Neuron (in vitro differentiated cells): Measurements from ENCODE around the gene FOXL1.

ENCODE experiments used
- H2AFZ ChIP-seq: one replicate; pipeline ENCODE4 v1.6.1; 2013; ENCODE audit warnings: low read depth, mild to moderate bottlenecking, inconsistent platforms, low read length, moderate library complexity
- H3K27me3 ChIP-seq: one replicate; pipeline ENCODE4 v1.6.1; 2013; ENCODE audit warnings: low read length; ENCODE audit not compliant: insufficient read depth
- H3K36me3 ChIP-seq: one replicate; pipeline ENCODE4 v1.6.1; 2013; ENCODE audit warnings: low read length; ENCODE audit not compliant: insufficient read depth
- H3K4me1 ChIP-seq: one replicate; pipeline ENCODE4 v1.6.1; 2013; ENCODE audit warnings: low read length; ENCODE audit not compliant: insufficient read depth
- H3K4me3 ChIP-seq: 2 replicates; pipeline ENCODE4 v1.5.1; 2013; ENCODE audit warnings: mild to moderate bottlenecking, low read length, moderate library complexity
- H3K9me3 ChIP-seq: one replicate; pipeline ENCODE4 v1.6.1; 2013; ENCODE audit warnings: low read length

Gene FOXL1

GRCh38 chr16:86578061-86578599 lies at the start of gene FOXL1:
FOXL1 (plus strand) TSS chr16:86578549; CDS start chr16:86578724, 175 bp downstream.
- H3K36me3 ChIP-seq: no peaks in the 10 kb centered on the region
- no peak within 1 kb of the TSS for H2AFZ ChIP-seq
- H3K4me3 ChIP-seq: no peak within 1 kb of the TSS
- H3K4me1 ChIP-seq: no peaks in the 10 kb centered on the region
- no peaks in the 10 kb centered on the region for H3K9me3 ChIP-seq
- peaks cover 95% of the 10 kb centered on the region for H3K27me3 ChIP-seq

- peaks cover 11% of the 10 kb centered on the region for H3K36me3 ChIP-seq
- no peaks in the 10 kb centered on the region for H3K4me1 ChIP-seq
- no peak overlapping the region for H2AFZ ChIP-seq
- H3K9me3 ChIP-seq: no peaks in the 10 kb centered on the region
- no peak overlapping the region for H3K4me3 ChIP-seq
- no peaks in the 10 kb centered on the region for H3K27me3 ChIP-seq
Observed at GRCh38 chr16:86529160-86529559, 49.2 kb upstream of the FOXL1 start.

- H3K36me3 ChIP-seq: peaks cover 11% of the 10 kb centered on the region
- H3K4me1 ChIP-seq: no peaks in the 10 kb centered on the region
- H3K4me3 ChIP-seq: no peak overlapping the region
- H3K27me3 ChIP-seq: no peaks in the 10 kb centered on the region
- no peaks in the 10 kb centered on the region for H3K9me3 ChIP-seq
- H2AFZ ChIP-seq: no peak overlapping the region
Observed at GRCh38 chr16:86530251-86531190, 47.8 kb upstream of the FOXL1 start.

- no peaks in the 10 kb centered on the region for H3K4me1 ChIP-seq
- H3K36me3 ChIP-seq: peaks cover 11% of the 10 kb centered on the region
- no peaks in the 10 kb centered on the region for H3K27me3 ChIP-seq
- no peaks in the 10 kb centered on the region for H3K9me3 ChIP-seq
- H3K4me3 ChIP-seq: no peak overlapping the region
- H2AFZ ChIP-seq: no peak overlapping the region
Observed at GRCh38 chr16:86531191-86531545, 47.2 kb upstream of the FOXL1 start.

- Histone ChIP-seq H3K9me3 (no peaks in the 10 kb centered on the region), H3K36me3 (peaks cover 15% of the 10 kb centered on the region), H3K27me3 (no peaks in the 10 kb centered on the region), H3K4me1 (no peaks in the 10 kb centered on the region), H2AFZ (no peak overlapping the region), H3K4me3 (no peak overlapping the region)
Observed at GRCh38 chr16:86531641-86532525, 46.5 kb upstream of the FOXL1 start.

GRCh38 chr16:86532526-86532815 lies 45.9 kb upstream of the FOXL1 start:
- Histone ChIP-seq H2AFZ (no peak overlapping the region), H3K36me3 (peaks cover 15% of the 10 kb centered on the region), H3K9me3 (no peaks in the 10 kb centered on the region), H3K4me1 (no peaks in the 10 kb centered on the region), H3K4me3 (no peak overlapping the region), H3K27me3 (no peaks in the 10 kb centered on the region)

- no peaks in the 10 kb centered on the region for H3K9me3 ChIP-seq
- no peaks in the 10 kb centered on the region for H3K4me1 ChIP-seq
- H3K36me3 ChIP-seq: peaks cover 21% of the 10 kb centered on the region
- H3K27me3 ChIP-seq: no peaks in the 10 kb centered on the region
- H2AFZ ChIP-seq: no peak overlapping the region
- no peak overlapping the region for H3K4me3 ChIP-seq
Observed at GRCh38 chr16:86533076-86533475, 45.3 kb upstream of the FOXL1 start.

- Histone ChIP-seq H3K36me3 (peaks cover 28% of the 10 kb centered on the region), H3K27me3 (no peaks in the 10 kb centered on the region), H3K4me3 (no peak overlapping the region), H2AFZ (no peak overlapping the region), H3K4me1 (no peaks in the 10 kb centered on the region), H3K9me3 (no peaks in the 10 kb centered on the region)
Observed at GRCh38 chr16:86533767-86534351, 44.5 kb upstream of the FOXL1 start.

- Histone ChIP-seq H2AFZ (no peak overlapping the region), H3K4me1 (no peaks in the 10 kb centered on the region), H3K27me3 (no peaks in the 10 kb centered on the region), H3K4me3 (no peak overlapping the region), H3K36me3 (peaks cover 39% of the 10 kb centered on the region), H3K9me3 (no peaks in the 10 kb centered on the region)
Observed at GRCh38 chr16:86534779-86535615, 43.4 kb upstream of the FOXL1 start.

- Histone ChIP-seq H3K4me3 (no peak overlapping the region), H2AFZ (no peak overlapping the region), H3K9me3 (no peaks in the 10 kb centered on the region), H3K4me1 (no peaks in the 10 kb centered on the region), H3K36me3 (peaks cover 45% of the 10 kb centered on the region), H3K27me3 (no peaks in the 10 kb centered on the region)
Observed at GRCh38 chr16:86536621-86537020, 41.7 kb upstream of the FOXL1 start.

- peaks cover 46% of the 10 kb centered on the region for H3K36me3 ChIP-seq
Observed at GRCh38 chr16:86537486-86537885, 40.9 kb upstream of the FOXL1 start.

GRCh38 chr16:86538196-86538780 lies 40.1 kb upstream of the FOXL1 start:
- Histone ChIP-seq H2AFZ (no peak overlapping the region), H3K4me3 (no peak overlapping the region), H3K27me3 (no peaks in the 10 kb centered on the region), H3K4me1 (no peaks in the 10 kb centered on the region), H3K36me3 (peaks cover 45% of the 10 kb centered on the region), H3K9me3 (no peaks in the 10 kb centered on the region)

More at GRCh38 chr16:86537486-86537885, 40.9 kb upstream of the FOXL1 start:
- Histone ChIP-seq H3K4me1 (no peaks in the 10 kb centered on the region), H3K4me3 (no peak overlapping the region), H3K27me3 (no peaks in the 10 kb centered on the region), H3K9me3 (no peaks in the 10 kb centered on the region), H2AFZ (no peak overlapping the region)
